ENCODE measurements around the gene ZNF765. TPM values are rescaled to one million over a fixed set of nuclear protein-coding genes. Genes with fewer than 3 reads are reported as not detected.
"Not testable (repeated sequence)": the region's sequence is repeated elsewhere in the genome, so short reads cannot be mapped to it uniquely, and the experiment has no call there.

The ZNF765 gene
- total RNA-seq, 1 donor from 2014 or later, result 14.9 TPM

GRCh38 chr19:53389978-53390377 is 5.0 kb upstream of the ZNF765 start:
- H3K27me3 Mint-ChIP-seq (ENCODE audit: insufficient read depth, low read depth), result no peaks in the 10 kb centered on the region
- no peak overlapping the region for H3K4me3 Mint-ChIP-seq
- H3K9me3 ChIP-seq (ENCODE audit: low read depth), result no peaks in the 10 kb centered on the region
- H3K36me3 Mint-ChIP-seq, result peaks cover 8% of the 10 kb centered on the region
- no peak overlapping the region for H3K27ac ChIP-seq
- DNase-seq (ENCODE audit: low spot score), result peak; percentile 9
- H3K9me3 Mint-ChIP-seq, result peaks cover 35% of the 10 kb centered on the region
- H3K4me3 ChIP-seq, result no peak overlapping the region
- H3K9ac ChIP-seq, result no peak overlapping the region
- no peaks in the 10 kb centered on the region for H3K36me3 ChIP-seq
- no peaks in the 10 kb centered on the region for H3K79me2 ChIP-seq (ENCODE audit: low read depth)
- H3K4me2 ChIP-seq, result no peak overlapping the region
- H3K4me1 Mint-ChIP-seq, result peaks cover 4% of the 10 kb centered on the region
- peaks cover 8% of the 10 kb centered on the region for H3F3A ChIP-seq (ENCODE audit: low read depth)
- no peak for TF ChIP-seq EZH2phosphoT487 (IDR thresholded peaks at IDR 0.05)
- TF ChIP-seq CTCF (IDR thresholded peaks at IDR 0.05), result no peak
- no peak for TF ChIP-seq EZH2 (IDR thresholded peaks at IDR 0.05)
- no peak overlapping the region for H2AFZ ChIP-seq (replicated peaks)
- no peak overlapping the region for H3K27ac Mint-ChIP-seq
- no peaks in the 10 kb centered on the region for H3K27me3 ChIP-seq
- H4K20me1 ChIP-seq (ENCODE audit: low read depth), result no peaks in the 10 kb centered on the region
- peaks cover 6% of the 10 kb centered on the region for H3K4me1 ChIP-seq

GRCh38 chr19:53394522-53394973 is 401 bp upstream of the ZNF765 start:
- Histone ChIP-seq H2AFZ (replicated peaks) (peak overlapping the region; percentile 89), H3K27ac (no peak overlapping the region), H4K20me1 (ENCODE audit: low read depth) (peaks cover 16% of the 10 kb centered on the region), H3K4me3 (peak overlapping the region; percentile 92), H3K36me3 (no peaks in the 10 kb centered on the region), H3F3A (ENCODE audit: low read depth) (peaks cover 14% of the 10 kb centered on the region), H3K9me3 (ENCODE audit: low read depth) (no peaks in the 10 kb centered on the region), H3K4me1 (peaks cover 6% of the 10 kb centered on the region), H3K4me2 (peak overlapping the region; percentile 97), H3K9ac (no peak overlapping the region), H3K79me2 (ENCODE audit: low read depth) (peaks cover 11% of the 10 kb centered on the region), H3K27me3 (no peaks in the 10 kb centered on the region)
- Mint-ChIP-seq H3K9me3 (peaks cover 16% of the 10 kb centered on the region), H3K4me1 (peaks cover 14% of the 10 kb centered on the region), H3K36me3 (peaks cover 8% of the 10 kb centered on the region), H3K4me3 (peak overlapping the region; percentile 89), H3K27ac (peak overlapping the region; percentile 86), H3K27me3 (ENCODE audit: insufficient read depth, low read depth) (no peaks in the 10 kb centered on the region)
- TF ChIP-seq CTCF (IDR thresholded peaks at IDR 0.05) (no peak), EZH2 (IDR thresholded peaks at IDR 0.05) (no peak), EZH2phosphoT487 (IDR thresholded peaks at IDR 0.05) (no peak)
- peak; percentile 81 for DNase-seq (ENCODE audit: low spot score)

- DNase-seq (ENCODE audit: low spot score), result peak; percentile 20
- H4K20me1 ChIP-seq (ENCODE audit: low read depth), result peaks cover 16% of the 10 kb centered on the region
- H2AFZ ChIP-seq (replicated peaks); H3K27me3 ChIP-seq; H3K27ac ChIP-seq; H3K27me3 Mint-ChIP-seq (ENCODE audit: insufficient read depth, low read depth); H3K36me3 ChIP-seq; H3K4me1 ChIP-seq; H3K27ac Mint-ChIP-seq; H3K9me3 ChIP-seq (ENCODE audit: low read depth): not testable (repeated sequence)
- peak overlapping the region; percentile 97 for H3K4me2 ChIP-seq
- peaks cover 17% of the 10 kb centered on the region for H3K36me3 Mint-ChIP-seq
- peaks cover 14% of the 10 kb centered on the region for H3K4me1 Mint-ChIP-seq
- peak overlapping the region; percentile 92 for H3K4me3 ChIP-seq
- H3K9me3 Mint-ChIP-seq, result peaks cover 12% of the 10 kb centered on the region
- H3K9ac ChIP-seq, result peak overlapping the region; percentile 48
- peaks cover 14% of the 10 kb centered on the region for H3F3A ChIP-seq (ENCODE audit: low read depth)
- H3K79me2 ChIP-seq (ENCODE audit: low read depth), result peaks cover 11% of the 10 kb centered on the region
- H3K4me3 Mint-ChIP-seq, result peak overlapping the region; percentile 89
These were observed 1.0 kb downstream of the ZNF765 start for GRCh38 chr19:53395840-53396524.

GRCh38 chr19:53396525-53396868 is 1.5 kb downstream of the ZNF765 start:
- peaks cover 6% of the 10 kb centered on the region for H3K4me1 ChIP-seq
- peaks cover 16% of the 10 kb centered on the region for H4K20me1 ChIP-seq (ENCODE audit: low read depth)
- Mint-ChIP-seq H3K4me3 (peak overlapping the region; percentile 89), H3K4me1 (peaks cover 14% of the 10 kb centered on the region), H3K9me3 (peaks cover 12% of the 10 kb centered on the region), H3K27me3 (ENCODE audit: insufficient read depth, low read depth) (no peaks in the 10 kb centered on the region), H3K36me3 (peaks cover 20% of the 10 kb centered on the region), H3K27ac (no peak overlapping the region)
- TF ChIP-seq CTCF (IDR thresholded peaks at IDR 0.05) (no peak), EZH2phosphoT487 (IDR thresholded peaks at IDR 0.05) (no peak), EZH2 (IDR thresholded peaks at IDR 0.05) (no peak)
- H3K4me3 ChIP-seq, result peak overlapping the region; percentile 92
- H2AFZ ChIP-seq (replicated peaks), result no peak overlapping the region
- peak overlapping the region; percentile 97 for H3K4me2 ChIP-seq
- H3K36me3 ChIP-seq, result no peaks in the 10 kb centered on the region
- DNase-seq (ENCODE audit: low spot score), result no peak
- H3K27ac ChIP-seq, result no peak overlapping the region
- no peaks in the 10 kb centered on the region for H3K27me3 ChIP-seq
- peaks cover 14% of the 10 kb centered on the region for H3F3A ChIP-seq (ENCODE audit: low read depth)
- H3K79me2 ChIP-seq (ENCODE audit: low read depth), result peaks cover 11% of the 10 kb centered on the region
- no peaks in the 10 kb centered on the region for H3K9me3 ChIP-seq (ENCODE audit: low read depth)
- H3K9ac ChIP-seq, result no peak overlapping the region

- not testable (repeated sequence) for H3K4me3 Mint-ChIP-seq; H3K27ac Mint-ChIP-seq; H3K4me1 ChIP-seq; H3K27ac ChIP-seq; H3K4me3 ChIP-seq; H3K9ac ChIP-seq; H3K4me2 ChIP-seq; H3K27me3 ChIP-seq; H3K27me3 Mint-ChIP-seq (ENCODE audit: insufficient read depth, low read depth); H2AFZ ChIP-seq (replicated peaks); H3K9me3 ChIP-seq (ENCODE audit: low read depth); H3K36me3 ChIP-seq; DNase-seq (ENCODE audit: low spot score)
- peaks cover 11% of the 10 kb centered on the region for H3K79me2 ChIP-seq (ENCODE audit: low read depth)
- Mint-ChIP-seq H3K4me1 (peaks cover 14% of the 10 kb centered on the region), H3K9me3 (peaks cover 14% of the 10 kb centered on the region), H3K36me3 (peaks cover 29% of the 10 kb centered on the region)
- peaks cover 16% of the 10 kb centered on the region for H4K20me1 ChIP-seq (ENCODE audit: low read depth)
- H3F3A ChIP-seq (ENCODE audit: low read depth), result peaks cover 14% of the 10 kb centered on the region
These were observed 3.0 kb downstream of the ZNF765 start for GRCh38 chr19:53397918-53398317.
